GM13977 (cell line): Measurements from ENCODE around the gene SLC44A1.

ENCODE experiments used
- DNase-seq: peaks from one replicate; pipeline ENCODE4 v3.0.0; 2012; ENCODE audit warnings: low spot score
- CTCF ChIP-seq: IDR thresholded peaks from 2 replicates; pipeline ENCODE4 v1.5.1; 2012; ENCODE audit warnings: mild to moderate bottlenecking, control low read depth; ENCODE audit not compliant: insufficient read depth; ENCODE audit errors: extremely low read depth, missing control alignments
- in situ Hi-C: fragments of 300-500 bp; cut with MboI; formaldehyde crosslinking; loops from one replicate; pipeline ENCODE4 v1.12.0; 2022; ENCODE audit warnings: low sequenced_read_pairs, low pct_unique_long_range_greater_than_20kb, mixed read lengths, inconsistent platforms; ENCODE audit not compliant: unreplicated experiment

Gene SLC44A1

GRCh38 chr9:105455836-105456475 is 211.5 kb downstream of the SLC44A1 start:
- in situ Hi-C loops: no loop called here
- DNase-seq: no peak
- TF ChIP-seq CTCF: no peak

GRCh38 chr9:105457560-105458294 is 213.3 kb downstream of the SLC44A1 start:
- in situ Hi-C loops: no loop called here
- TF ChIP-seq CTCF: no peak
- no peak for DNase-seq

- no peak for DNase-seq
- in situ Hi-C loops: no loop called here
- TF ChIP-seq CTCF: no peak
Measured at GRCh38 chr9:105458404-105458803, 214.0 kb downstream of the SLC44A1 start.

GRCh38 chr9:105459336-105459735 is 214.9 kb downstream of the SLC44A1 start:
- in situ Hi-C loops: no loop called here
- no peak for TF ChIP-seq CTCF
- no peak for DNase-seq

- TF ChIP-seq CTCF: no peak
Measured at GRCh38 chr9:105466898-105467455, 222.5 kb downstream of the SLC44A1 start.

GRCh38 chr9:105468875-105469274 is 224.4 kb downstream of the SLC44A1 start:
- in situ Hi-C loops: no loop called here
- TF ChIP-seq CTCF: no peak
- no peak for DNase-seq

More at GRCh38 chr9:105466898-105467455, 222.5 kb downstream of the SLC44A1 start:
- no peak for DNase-seq
- in situ Hi-C loops: no loop called here
